ENCODE measurements around the gene TRIM58.

Gene TRIM58

DNA sequence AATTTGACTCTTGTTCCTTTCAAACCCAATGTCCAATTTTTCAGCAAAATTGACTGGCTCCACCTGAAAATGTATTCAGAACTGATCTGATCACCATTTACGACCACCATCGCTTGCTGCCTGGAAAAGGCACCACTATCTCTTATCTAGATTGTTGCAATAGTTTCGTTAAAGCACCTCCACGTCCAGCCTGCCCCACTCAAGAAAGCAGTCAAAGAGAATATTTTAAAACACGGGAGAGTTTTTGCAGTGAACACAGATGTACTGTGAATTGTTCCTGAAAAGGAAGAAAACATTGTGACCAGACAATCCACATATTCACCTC lies 11.3 kb upstream of the TRIM58 start:
- TF ChIP-seq, protein P1, sequence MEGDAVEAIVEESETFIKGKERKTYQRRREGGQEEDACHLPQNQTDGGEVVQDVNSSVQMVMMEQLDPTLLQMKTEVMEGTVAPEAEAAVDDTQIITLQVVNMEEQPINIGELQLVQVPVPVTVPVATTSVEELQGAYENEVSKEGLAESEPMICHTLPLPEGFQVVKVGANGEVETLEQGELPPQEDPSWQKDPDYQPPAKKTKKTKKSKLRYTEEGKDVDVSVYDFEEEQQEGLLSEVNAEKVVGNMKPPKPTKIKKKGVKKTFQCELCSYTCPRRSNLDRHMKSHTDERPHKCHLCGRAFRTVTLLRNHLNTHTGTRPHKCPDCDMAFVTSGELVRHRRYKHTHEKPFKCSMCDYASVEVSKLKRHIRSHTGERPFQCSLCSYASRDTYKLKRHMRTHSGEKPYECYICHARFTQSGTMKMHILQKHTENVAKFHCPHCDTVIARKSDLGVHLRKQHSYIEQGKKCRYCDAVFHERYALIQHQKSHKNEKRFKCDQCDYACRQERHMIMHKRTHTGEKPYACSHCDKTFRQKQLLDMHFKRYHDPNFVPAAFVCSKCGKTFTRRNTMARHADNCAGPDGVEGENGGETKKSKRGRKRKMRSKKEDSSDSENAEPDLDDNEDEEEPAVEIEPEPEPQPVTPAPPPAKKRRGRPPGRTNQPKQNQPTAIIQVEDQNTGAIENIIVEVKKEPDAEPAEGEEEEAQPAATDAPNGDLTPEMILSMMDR (IDR thresholded peaks at IDR 0.05; ENCODE audit: insufficient read depth, low read length, missing control alignments), result no peak
- no peak for DNase-seq (ENCODE audit: low read depth, low spot score)
- H3K4me3 ChIP-seq (ENCODE audit: low read depth, low read length), result no peak overlapping the region
- POLR2A ChIA-PET, result no interaction called here
- CTCF ChIA-PET, result no interaction called here

DNA sequence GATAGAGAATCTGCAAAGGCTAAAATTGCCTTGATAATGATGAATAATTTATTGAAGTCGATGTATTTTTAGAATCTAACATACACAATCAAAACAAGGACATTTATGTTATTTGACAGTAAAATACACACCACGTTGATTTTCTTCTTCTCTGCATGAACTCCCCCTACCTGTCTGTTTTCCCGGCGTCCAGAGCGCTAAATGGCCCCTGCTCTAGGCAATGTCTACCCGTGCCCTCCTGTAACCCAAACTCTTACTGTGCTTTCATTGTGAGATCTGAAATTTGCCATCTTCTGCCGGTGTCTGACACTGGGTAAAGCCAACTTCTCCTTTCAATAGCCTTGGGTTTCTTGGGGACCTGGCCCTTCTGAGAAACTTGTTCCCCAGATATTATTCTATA lies 8.6 kb upstream of the TRIM58 start:
- H3K4me3 ChIP-seq (ENCODE audit: low read depth, low read length), result no peak overlapping the region
- CTCF ChIA-PET, result no interaction called here
- POLR2A ChIA-PET, result no interaction called here
- DNase-seq (ENCODE audit: low read depth, low spot score), result no peak
- TF ChIP-seq, protein P1 (IDR thresholded peaks at IDR 0.05; ENCODE audit: insufficient read depth, low read length, missing control alignments), result no peak

DNA sequence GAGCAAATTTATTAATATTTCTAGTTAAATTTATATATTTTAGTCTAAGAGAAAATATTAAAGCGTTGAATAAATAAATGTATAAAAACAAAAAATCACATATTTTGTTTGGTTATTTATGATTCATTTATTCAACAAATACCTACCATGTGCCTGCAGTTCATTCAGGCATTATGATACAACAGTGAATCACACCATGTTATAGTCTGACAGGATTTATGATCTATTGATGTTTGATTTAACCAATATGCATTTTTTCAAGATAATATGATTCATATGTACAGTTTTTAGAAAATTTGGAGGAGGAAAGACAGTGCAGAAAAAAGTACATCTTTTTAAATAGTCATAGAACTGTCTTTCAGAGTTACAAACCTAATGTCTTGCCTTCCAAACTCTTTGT lies 7.4 kb upstream of the TRIM58 start:
- ChIA-PET POLR2A (no interaction called here), CTCF (no interaction called here)
- no peak for DNase-seq (ENCODE audit: low read depth, low spot score)
- TF ChIP-seq, protein P1 (IDR thresholded peaks at IDR 0.05; ENCODE audit: insufficient read depth, low read length, missing control alignments), result no peak
- no peak overlapping the region for H3K4me3 ChIP-seq (ENCODE audit: low read depth, low read length)

DNA sequence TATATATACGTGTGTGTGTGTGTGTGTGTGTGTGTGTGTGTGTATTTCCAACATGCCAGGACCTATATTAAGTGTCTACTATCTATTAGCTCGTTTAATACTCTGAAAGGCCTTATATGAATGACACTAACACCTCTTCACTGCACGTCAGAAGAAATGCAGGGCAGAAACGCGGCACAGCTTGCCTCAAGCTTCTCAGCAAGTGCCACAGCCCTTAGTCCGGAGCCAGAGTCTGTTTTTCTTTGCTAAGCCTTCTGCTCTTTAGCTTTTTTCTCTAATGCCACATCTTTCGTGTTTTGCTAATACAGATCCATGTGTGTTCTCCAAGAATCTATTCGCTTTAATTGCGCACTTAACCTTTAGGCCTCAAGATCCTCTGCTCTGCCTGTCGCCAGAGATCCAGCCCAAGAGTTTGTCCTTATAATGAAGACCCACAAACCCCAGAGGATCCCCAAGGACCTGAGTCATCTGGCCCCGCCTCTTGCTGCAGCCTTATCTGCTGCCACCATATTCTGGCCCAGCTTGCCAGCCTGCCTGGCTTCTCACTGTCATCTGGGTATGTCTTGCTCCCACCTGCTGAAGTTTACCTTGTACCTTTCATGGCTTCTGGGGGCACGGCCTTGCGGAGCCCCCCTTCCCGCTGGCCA lies 2.0 kb upstream of the TRIM58 start:
- POLR2A ChIA-PET, result no interaction called here
- TF ChIP-seq, protein P1 (IDR thresholded peaks at IDR 0.05; ENCODE audit: insufficient read depth, low read length, missing control alignments), result no peak
- no peak overlapping the region for H3K4me3 ChIP-seq (ENCODE audit: low read depth, low read length)
- no peak for DNase-seq (ENCODE audit: low read depth, low spot score)
- CTCF ChIA-PET, result no interaction called here

DNA sequence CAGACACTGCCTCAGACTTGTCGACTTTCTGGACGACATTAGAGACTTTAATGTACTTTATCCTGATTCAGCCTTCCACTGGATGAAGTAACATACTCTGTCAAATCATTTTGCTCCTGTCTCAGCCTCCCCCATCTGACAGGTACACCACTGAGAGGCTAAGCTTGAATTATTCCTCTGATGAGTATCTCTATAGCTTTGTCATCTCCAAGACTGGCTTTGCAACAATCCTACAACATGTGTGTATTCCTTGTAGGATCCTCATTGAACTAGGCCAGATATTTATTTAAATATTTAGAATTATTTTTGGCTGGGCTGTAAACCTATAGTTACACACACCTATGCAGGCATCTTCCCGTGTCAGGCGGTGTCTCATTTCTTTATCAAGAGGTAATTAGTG lies 1.1 kb upstream of the TRIM58 start:
- no peak overlapping the region for H3K4me3 ChIP-seq (ENCODE audit: low read depth, low read length)
- TF ChIP-seq, protein P1 (IDR thresholded peaks at IDR 0.05; ENCODE audit: insufficient read depth, low read length, missing control alignments), result no peak
- DNase-seq (ENCODE audit: low read depth, low spot score), result no peak
- ChIA-PET CTCF (no interaction called here), POLR2A (no interaction called here)

DNA sequence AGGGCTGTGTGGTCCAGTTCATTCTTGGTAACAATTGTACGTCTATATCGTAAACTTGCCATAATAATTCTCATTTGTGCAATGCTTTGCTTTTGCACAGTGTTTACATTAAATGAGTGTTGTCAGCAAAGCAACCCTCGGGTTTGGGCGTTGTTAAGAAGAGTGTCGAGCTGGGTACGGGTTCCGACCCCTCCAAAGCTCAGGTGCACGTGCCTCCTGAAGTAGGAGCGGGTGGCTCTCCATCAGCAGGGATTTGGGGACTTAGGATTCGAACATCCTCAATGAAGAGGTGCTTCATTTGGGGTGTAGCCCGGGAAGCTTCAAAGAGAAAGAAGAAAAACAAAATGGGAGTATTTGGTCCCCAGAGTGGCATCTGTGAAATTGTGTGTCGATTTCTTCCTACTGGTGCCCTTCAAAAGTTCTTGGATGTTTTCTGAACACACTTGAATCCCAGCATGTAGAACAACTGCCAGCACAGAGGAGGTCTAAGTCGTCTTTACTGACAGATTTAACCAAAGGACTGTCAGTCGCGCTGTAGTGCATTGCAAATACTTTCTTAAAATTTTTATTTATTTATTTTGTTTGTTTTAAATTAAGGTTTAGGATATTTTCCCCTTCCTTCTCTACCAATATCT lies 1.1 kb downstream of the TRIM58 start:
- TF ChIP-seq, protein P1 (IDR thresholded peaks at IDR 0.05; ENCODE audit: insufficient read depth, low read length, missing control alignments), result no peak
- POLR2A ChIA-PET, result no interaction called here
- no peak overlapping the region for H3K4me3 ChIP-seq (ENCODE audit: low read depth, low read length)
- no peak for DNase-seq (ENCODE audit: low read depth, low spot score)
- CTCF ChIA-PET, result no interaction called here
